Type B pancreatic cell (in vitro differentiated cells): ENCODE data around the gene FAM120A. TPM values are rescaled to one million over a fixed set of nuclear protein-coding genes. Genes with fewer than 3 reads are reported as not detected.

Source experiments
- DNase-seq: peaks from one replicate; pipeline ENCODE4 v3.0.0; 2021; ENCODE audit warnings: mixed read lengths; ENCODE audit not compliant: unreplicated experiment; ENCODE audit errors: extremely low spot score
- H3K27ac Mint-ChIP-seq: 2 replicates; pipeline ENCODE4 v1.8.0; 2021; ENCODE audit warnings: mild to moderate bottlenecking, mixed read lengths
- H3K27me3 Mint-ChIP-seq: 2 replicates; pipeline ENCODE4 v1.8.0; 2021; ENCODE audit warnings: mixed read lengths
- H3K36me3 Mint-ChIP-seq: 2 replicates; pipeline ENCODE4 v1.8.0; 2021; ENCODE audit warnings: mixed read lengths
- H3K4me1 Mint-ChIP-seq: one replicate; pipeline ENCODE4 v1.8.0; 2021; ENCODE audit warnings: mixed read lengths; ENCODE audit not compliant: unreplicated experiment
- H3K4me3 Mint-ChIP-seq: 2 replicates; pipeline ENCODE4 v1.8.0; 2021; ENCODE audit warnings: mild to moderate bottlenecking, mixed read lengths
- H3K9me3 Mint-ChIP-seq: 2 replicates; pipeline ENCODE4 v1.8.0; 2021; ENCODE audit warnings: mixed read lengths
- CTCF ChIP-seq: fragments of 200-600 bp; sonication (generic); conservative IDR thresholded peaks from 2 replicates; pipeline ENCODE4 v1.5.0; 2021; ENCODE audit warnings: antibody characterized with exemption, mild to moderate bottlenecking
- total RNA-seq: library from RNA; stranded (reverse); gene quantifications from 2 replicates; pipeline ENCODE4 v1.2.1, GENCODE V29; 2021; ENCODE audit warnings: low replicate concordance

The FAM120A gene
- total RNA-seq, 1 donor from 2014 or later, result 72.5 TPM

- peak overlapping the region; percentile 92 for H3K27ac Mint-ChIP-seq
- no peak for TF ChIP-seq CTCF
- no peaks in the 10 kb centered on the region for H3K27me3 Mint-ChIP-seq
- peak overlapping the region; percentile 92 for H3K4me3 Mint-ChIP-seq
- no peaks in the 10 kb centered on the region for H3K9me3 Mint-ChIP-seq
- DNase-seq, result no peak
- H3K36me3 Mint-ChIP-seq, result peaks cover 3% of the 10 kb centered on the region
- peaks cover 43% of the 10 kb centered on the region for H3K4me1 Mint-ChIP-seq
Observed at GRCh38 chr9:93577078-93577974, 125.8 kb downstream of the FAM120A start.

GRCh38 chr9:93577975-93578682 is 126.6 kb downstream of the FAM120A start:
- TF ChIP-seq CTCF, result no peak
- H3K27ac Mint-ChIP-seq, result peak overlapping the region; percentile 92
- H3K27me3 Mint-ChIP-seq, result no peaks in the 10 kb centered on the region
- H3K9me3 Mint-ChIP-seq, result no peaks in the 10 kb centered on the region
- peaks cover 3% of the 10 kb centered on the region for H3K36me3 Mint-ChIP-seq
- no peak for DNase-seq
- peak overlapping the region; percentile 92 for H3K4me3 Mint-ChIP-seq
- H3K4me1 Mint-ChIP-seq, result peaks cover 50% of the 10 kb centered on the region

GRCh38 chr9:93578844-93579243 is 127.4 kb downstream of the FAM120A start:
- H3K27ac Mint-ChIP-seq, result peak overlapping the region; percentile 81
- peaks cover 50% of the 10 kb centered on the region for H3K4me1 Mint-ChIP-seq
- H3K4me3 Mint-ChIP-seq, result peak overlapping the region; percentile 92
- TF ChIP-seq CTCF, result no peak
- no peaks in the 10 kb centered on the region for H3K27me3 Mint-ChIP-seq
- no peaks in the 10 kb centered on the region for H3K9me3 Mint-ChIP-seq
- DNase-seq, result no peak
- peaks cover 4% of the 10 kb centered on the region for H3K36me3 Mint-ChIP-seq

- no peak for TF ChIP-seq CTCF
- Mint-ChIP-seq H3K27me3 (no peaks in the 10 kb centered on the region), H3K4me1 (peaks cover 50% of the 10 kb centered on the region), H3K9me3 (peaks cover 6% of the 10 kb centered on the region), H3K36me3 (peaks cover 11% of the 10 kb centered on the region), H3K27ac (peak overlapping the region; percentile 86), H3K4me3 (peak overlapping the region; percentile 92)
- DNase-seq, result no peak
Observed at GRCh38 chr9:93579711-93580516, 128.4 kb downstream of the FAM120A start.

- Mint-ChIP-seq H3K27ac (peak overlapping the region; percentile 86), H3K9me3 (peaks cover 6% of the 10 kb centered on the region), H3K4me1 (peaks cover 45% of the 10 kb centered on the region), H3K27me3 (no peaks in the 10 kb centered on the region), H3K4me3 (peak overlapping the region; percentile 71), H3K36me3 (peaks cover 13% of the 10 kb centered on the region)
- DNase-seq, result no peak
- no peak for TF ChIP-seq CTCF
Observed at GRCh38 chr9:93580654-93581380, 129.3 kb downstream of the FAM120A start.
